Stimulated activated CD8-positive, alpha-beta memory T cell treated with anti-CD3 and anti-CD28 coated beads, Interleukin-15, amount 100 ng/mL, for 4 hours (primary cell): Measurements from ENCODE around the gene CD5L.

Experiments used
- DNase-seq, 2 donors: peaks; one replicate each; pipeline ENCODE4 v3.0.0-alpha.2; 2020; ENCODE audit warnings: low read depth in 2 of 2

Gene CD5L

GRCh38 chr1:157841708-157842107, at the start of gene CD5L:
CD5L (minus strand) TSS chr1:157841808; CDS start chr1:157841701, 107 bp downstream.
- no peak for DNase-seq

- DNase-seq, result no peak
Observed at GRCh38 chr1:157882580-157882979, 41.0 kb upstream of the CD5L start.

GRCh38 chr1:157880621-157881020, 39.0 kb upstream of the CD5L start:
- no peak for DNase-seq

- no peak for DNase-seq
Observed at GRCh38 chr1:157878059-157878458, 36.5 kb upstream of the CD5L start.

GRCh38 chr1:157870490-157870889, 28.9 kb upstream of the CD5L start:
- no peak for DNase-seq

GRCh38 chr1:157868654-157869053, 27.0 kb upstream of the CD5L start:
- DNase-seq, result no peak

GRCh38 chr1:157862114-157863070, 20.8 kb upstream of the CD5L start:
- DNase-seq, result no peak

GRCh38 chr1:157856538-157856937, 14.9 kb upstream of the CD5L start:
- no peak for DNase-seq

- no peak for DNase-seq
Observed at GRCh38 chr1:157852476-157852875, 10.9 kb upstream of the CD5L start.

- no peak for DNase-seq
Observed at GRCh38 chr1:157849229-157849875, 7.7 kb upstream of the CD5L start.

GRCh38 chr1:157844089-157844830, 2.7 kb upstream of the CD5L start:
- no peak for DNase-seq

- no peak for DNase-seq
Observed at GRCh38 chr1:157842939-157843338, 1.3 kb upstream of the CD5L start.

GRCh38 chr1:157838966-157839365, 2.6 kb downstream of the CD5L start:
- DNase-seq, result no peak

- DNase-seq, result no peak
Observed at GRCh38 chr1:157834430-157834829, 7.2 kb downstream of the CD5L start.

GRCh38 chr1:157833145-157833544, 8.5 kb downstream of the CD5L start:
- no peak for DNase-seq

- DNase-seq, result no peak
Observed at GRCh38 chr1:157831968-157832626, 9.5 kb downstream of the CD5L start.

- no peak for DNase-seq
Observed at GRCh38 chr1:157830887-157831286, 10.7 kb downstream of the CD5L start.

GRCh38 chr1:157829711-157830110, 11.9 kb downstream of the CD5L start:
- no peak for DNase-seq

- DNase-seq, result no peak
Observed at GRCh38 chr1:157829210-157829609, 12.4 kb downstream of the CD5L start.

GRCh38 chr1:157820299-157820698, 21.3 kb downstream of the CD5L start:
- DNase-seq, result no peak

- no peak for DNase-seq
Observed at GRCh38 chr1:157819896-157820295, 21.7 kb downstream of the CD5L start, which contains the start of gene FCRL1. FCRL1 (minus strand) TSS chr1:157820120; CDS start chr1:157820037, 83 bp downstream.

- no peak for DNase-seq
Observed at GRCh38 chr1:157819215-157819614, 22.4 kb downstream of the CD5L start.
